Stimulated activated CD4-positive, alpha-beta T cell treated with anti-CD3 and anti-CD28 coated beads, Interleukin-4, amount 100 ng/mL, for 1 hour (primary cell): ENCODE results near the gene CORO7.
"Not testable (repeated sequence)": the region's sequence is repeated elsewhere in the genome, so short reads cannot be mapped to it uniquely, and the experiment has no call there.

Source experiments
- DNase-seq: peaks from one replicate; pipeline ENCODE4 v3.0.0-alpha.2; 2020

Gene CORO7

DNA sequence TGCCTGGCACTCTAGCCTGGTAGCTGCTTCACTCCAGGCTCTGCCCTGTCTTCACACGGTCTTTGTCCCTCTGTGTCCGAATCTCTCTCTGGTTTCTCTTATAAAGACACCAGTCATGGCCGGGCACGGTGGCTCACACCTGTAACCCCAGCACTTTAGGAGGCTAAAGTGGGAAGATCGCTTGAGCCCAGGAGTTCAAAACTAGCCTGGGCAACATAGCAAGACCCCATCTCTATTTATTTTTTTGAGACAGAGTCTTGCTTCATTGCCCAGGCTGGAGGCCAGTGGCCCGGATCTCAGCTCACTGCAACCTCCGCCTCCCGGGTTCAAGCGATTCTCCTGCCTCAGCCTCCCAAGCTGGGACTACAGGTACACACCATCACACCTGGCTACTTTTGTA lies 82.7 kb downstream of the CORO7 start:
- not testable (repeated sequence) for DNase-seq

DNA sequence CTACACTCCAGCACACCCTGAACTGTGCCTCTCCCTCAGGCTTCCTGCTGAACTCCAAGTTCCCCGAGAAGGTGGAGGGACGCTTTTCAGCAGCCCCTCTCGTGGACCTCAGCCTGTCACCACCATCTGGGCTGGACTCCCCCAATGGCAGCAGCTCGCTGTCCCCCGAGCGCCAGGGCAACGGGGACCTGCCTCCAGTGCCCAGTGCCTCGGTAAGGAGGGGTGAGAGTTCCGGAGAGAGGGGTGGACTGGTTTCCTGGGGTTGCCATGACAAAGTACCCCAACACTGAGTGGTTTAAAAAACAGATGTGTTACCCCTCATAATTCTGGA lies 83.1 kb downstream of the CORO7 start:
- DNase-seq = no peak

DNA sequence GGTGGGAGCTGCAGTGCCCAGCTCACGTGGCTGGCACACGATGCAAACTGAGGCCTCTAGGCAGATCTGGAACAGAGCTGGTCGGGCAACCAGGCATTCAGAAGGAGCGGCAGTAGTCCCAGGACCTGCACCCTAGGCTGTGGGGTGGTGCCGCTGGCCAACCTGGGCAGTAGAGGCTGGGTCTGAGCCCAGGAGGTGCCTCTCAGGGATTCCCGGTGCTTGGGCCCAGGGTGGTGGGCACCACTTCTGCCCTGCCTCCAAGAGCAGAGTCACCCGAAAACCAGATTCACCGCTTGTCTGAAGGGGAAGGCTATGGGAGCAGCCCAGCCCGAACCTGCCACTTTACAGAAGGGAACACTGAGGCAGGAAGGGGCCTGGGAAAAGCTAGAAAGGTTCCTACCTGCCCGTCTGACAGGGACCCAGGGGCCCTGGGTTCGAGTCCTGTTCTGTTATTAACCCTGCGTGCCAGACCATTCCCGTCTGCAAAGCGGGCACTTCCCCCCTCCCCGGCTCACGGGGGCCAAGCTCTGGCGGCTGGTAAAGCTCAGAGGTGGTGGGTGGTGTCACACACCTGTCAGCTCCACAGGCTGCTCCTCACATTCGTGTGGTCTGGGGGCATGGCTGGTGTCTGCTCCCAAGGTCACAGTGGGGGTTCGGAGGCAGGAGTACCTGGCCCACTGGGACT lies 83.6 kb downstream of the CORO7 start:
- DNase-seq = no peak

DNA sequence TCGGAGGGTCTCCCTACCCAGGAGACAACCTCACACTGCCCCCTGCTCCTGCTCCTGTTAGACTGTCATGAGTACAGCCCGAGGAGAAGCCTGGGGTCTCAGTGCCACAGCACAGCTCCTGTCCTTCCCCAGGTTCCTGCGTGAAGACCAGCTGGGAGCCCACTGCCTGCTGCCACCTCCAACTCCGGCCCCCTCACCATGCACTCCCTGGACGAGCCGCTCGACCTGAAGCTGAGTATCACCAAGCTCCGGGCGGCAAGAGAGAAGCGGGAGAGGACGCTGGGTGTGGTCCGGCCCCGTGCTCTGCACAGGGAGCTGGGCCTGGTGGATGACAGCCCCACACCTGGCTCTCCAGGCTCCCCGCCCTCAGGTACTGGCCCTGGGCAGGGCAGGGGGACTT lies 84.3 kb downstream of the CORO7 start:
- no peak for DNase-seq

DNA sequence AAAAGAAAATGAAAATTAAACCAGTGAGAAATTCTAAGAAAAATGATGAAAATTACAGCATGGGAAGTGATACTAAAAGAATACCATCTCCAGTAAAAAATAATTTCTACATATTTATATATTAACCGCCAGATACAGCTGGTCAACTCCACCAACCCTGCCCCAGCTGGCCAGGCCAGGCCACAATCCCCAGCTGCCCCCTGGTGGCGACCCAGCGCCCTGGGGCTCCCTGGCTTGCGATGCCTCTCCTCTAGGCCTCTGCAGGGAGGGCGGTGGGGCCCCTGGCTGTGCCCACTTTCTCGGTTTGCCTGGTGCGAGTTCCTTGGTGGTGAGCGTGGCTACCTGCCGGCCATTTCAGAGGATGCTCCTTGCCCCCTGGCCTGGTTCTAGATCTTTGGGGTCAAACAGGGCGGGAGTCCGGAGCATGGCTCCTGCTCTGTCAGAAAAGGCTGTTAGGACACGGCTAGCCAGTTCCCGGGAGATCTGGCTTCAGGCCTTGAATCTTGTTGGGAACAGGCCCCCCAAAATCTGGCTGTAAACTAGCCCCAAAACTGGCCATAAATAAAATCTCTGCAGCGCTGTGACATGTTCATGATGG lies 86.0 kb downstream of the CORO7 start:
- peak; percentile 77 for DNase-seq

DNA sequence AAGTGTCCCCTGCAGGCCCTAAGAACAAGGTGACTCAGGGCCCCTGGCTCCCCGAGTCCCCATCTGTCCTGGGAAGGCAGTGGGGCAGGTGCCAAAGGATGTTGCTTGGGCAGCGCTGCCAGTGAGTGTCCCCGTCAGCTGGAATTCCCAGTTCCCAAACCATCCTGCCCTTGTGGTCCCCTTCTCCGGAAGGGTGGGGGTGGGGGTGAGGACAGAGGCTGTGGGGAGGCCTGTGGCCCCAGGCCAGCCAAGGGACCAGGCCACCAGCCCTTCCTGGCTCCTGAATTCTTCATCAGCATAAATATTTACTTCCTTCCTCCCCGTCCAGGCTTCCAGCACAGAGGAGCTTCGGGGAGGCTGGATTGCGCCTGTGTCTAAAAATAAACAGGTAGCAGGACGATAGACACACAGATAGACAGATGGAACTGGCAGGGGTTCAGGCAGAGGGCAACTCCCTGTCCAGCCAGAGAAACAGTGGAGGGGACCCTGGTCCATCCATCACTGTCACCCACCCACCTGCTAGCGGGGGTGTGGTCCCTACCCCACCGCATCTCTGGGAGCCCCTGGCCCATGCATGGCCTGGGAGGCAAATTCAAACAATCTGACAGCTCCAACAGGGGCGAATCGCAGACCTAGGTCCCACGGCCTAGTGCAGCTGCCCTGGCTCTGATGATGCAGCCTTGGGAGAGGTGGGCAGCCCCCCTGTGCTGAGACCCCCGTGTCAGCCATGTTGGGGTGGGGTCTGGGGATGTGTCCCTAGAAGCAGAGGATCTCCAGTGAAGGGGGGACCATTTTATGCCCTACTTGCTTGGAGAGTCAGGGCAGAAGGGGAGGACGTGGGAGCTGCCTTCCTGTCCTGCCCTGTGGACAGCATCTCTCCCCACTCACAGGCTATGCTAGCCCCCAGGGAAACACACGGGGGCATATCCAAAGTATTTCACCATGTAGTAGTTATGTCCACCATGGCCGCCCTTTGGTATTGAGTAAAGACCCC lies 87.3 kb downstream of the CORO7 start:
- no peak for DNase-seq

DNA sequence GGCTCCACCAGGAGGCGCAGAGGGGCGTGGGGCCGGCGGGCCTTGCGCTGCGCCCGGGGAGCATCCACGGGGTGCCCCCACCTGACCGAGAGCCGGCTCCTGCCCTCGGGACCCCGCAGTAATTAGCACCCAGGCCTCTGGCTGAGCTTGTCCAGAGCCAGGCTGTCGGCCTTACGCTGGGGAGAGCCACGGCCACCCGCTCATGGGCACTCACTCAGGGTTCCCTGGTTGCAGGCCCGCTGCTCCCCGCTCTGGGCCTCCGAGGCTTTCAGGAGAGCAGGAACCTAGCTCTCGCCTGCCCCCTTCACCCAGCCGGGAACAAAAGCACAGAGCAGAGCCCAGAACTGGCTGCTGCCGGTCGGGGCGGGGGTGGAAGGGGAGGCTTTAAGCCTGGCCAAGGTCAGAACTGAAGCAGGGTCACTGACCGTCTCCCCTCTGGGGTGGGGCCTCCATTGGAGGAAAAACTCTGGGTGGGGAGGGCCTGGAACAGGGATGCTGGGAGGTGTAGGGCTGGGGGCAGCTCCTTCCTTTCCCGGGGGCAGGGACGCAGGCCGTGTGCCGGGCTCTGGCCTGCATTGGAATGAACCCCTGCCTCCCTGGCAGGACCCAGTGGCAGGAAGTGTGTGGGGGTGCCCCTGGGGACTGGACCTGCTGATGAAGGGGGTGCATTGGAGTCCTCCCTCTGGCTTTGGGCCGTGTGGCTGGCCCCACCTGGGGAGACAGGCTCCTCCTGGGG lies 88.2 kb downstream of the CORO7 start:
- DNase-seq = peak; percentile 66

DNA sequence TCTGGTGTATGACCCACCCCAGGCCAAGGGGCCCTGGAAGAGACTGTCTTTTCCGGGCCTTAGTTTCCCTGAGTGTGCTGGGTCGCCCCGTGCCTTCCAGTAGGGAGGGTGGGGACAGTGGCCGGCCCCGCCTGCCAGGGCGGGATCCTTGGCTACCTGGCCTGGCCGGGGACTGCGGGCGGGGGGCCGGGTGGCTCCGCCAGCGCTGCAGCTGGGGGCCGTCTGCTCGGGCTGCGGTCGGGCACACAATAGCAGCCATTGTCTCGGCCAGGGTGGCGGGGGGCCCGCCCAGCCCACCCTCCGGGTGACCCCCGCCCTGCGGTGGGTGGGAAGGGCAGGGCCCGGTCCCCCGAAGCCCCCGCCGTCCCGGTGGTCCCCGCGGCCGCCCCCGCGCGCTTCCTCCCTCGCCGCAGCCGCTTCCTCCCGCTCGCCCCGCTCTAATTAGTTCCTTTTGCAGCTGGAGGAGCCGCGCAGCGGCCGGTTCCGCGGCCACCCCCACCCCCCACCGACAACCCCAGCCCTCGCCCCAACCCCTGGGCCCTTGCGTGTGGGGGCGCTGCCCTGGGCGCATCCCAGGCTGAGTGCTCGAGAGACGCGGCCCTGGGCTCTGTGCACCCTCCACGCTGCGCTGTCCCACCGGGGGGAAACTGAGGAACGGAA lies 88.9 kb downstream of the CORO7 start:
- DNase-seq = no peak

DNA sequence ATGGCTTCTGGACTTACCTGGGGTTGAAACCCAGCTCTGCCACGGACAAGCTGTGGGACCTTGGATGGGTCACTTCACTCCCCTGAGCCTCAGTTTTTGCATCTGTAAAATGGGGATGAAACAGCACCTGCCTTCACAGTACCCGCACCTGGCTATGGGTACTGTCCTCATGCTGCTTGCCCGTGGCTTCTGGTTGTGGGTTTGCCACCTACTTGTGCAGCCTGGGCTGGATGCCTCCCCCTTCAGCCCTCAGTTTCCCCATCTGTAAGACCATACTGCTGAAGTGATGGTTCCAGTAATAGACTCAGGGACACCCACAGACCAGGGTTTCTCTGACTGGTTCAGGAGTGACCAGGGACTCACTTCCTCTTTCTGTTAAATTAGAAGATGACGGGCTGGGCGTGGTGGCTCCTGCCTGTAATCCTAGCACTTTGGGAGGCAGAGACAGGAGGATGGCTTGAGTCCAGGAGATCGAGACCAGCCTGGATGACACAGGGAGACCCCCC lies 91.1 kb downstream of the CORO7 start:
- no peak for DNase-seq

DNA sequence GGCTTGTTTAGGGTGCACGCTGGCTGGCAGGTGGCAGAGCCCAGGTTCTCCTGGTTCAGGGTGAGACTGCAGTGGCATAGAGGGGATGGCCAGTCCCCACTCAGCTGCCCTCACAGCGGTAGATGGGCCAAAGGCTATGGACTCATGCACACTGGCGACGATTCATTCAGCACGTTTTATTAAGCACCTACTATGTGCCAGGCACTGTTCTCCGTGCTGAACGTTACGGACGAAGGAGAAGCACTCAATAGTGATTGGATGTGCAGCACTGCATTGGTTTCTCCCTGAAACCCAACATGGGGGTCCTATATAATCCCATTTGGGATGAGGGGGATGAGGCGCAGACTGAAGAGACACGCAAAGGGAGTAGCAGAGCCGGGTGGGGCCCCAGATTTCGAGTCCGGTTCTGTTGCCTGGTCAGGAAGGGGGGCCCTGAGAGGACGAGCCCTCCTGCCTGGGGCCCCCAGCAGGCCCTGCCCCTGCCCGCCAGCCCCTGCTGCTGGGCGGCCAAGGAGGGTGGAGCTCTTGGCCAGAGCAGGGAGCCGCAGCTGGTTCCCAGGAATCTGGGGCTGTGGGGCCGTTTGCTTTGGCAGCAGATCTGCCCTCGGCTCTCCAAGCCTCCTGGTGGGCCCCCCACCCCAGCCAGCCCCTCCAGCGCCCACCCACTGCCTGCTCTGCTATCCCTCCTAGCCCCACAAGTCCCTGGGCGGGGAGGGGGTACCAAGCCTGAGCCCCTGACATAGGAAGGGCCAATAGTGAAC lies 91.7 kb downstream of the CORO7 start:
- no peak for DNase-seq

DNA sequence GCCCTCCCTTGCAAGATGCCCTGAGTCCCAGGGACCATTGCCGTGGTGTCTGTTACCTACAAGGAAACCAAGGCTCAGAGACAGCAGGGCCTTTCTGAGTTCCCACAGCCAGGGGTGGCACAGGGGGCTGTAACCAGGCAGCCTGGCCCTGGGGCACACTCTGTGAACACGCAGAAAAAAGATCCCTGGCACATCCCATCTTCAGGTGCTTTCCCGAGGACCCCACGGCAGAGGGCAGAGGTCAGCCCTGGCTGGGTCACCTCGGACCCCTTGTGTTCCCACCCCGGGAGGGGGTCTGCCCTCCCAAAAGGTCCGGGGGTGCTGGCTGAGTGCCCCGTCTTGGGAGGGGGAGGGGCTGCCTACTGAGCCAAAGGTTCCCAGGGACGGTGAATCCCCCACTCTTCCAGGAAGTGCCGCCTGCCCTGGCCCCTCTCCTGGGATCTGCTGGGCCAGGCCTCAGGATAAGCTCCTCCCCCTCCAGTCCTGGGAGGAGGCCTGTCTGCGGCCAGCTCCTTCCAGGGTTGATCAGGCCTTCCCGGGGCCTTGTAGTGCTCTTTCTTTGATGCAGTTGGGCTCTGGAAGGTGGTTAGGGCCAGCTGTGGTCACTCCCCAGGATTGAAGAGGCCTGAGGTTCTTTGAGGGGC lies 92.4 kb downstream of the CORO7 start:
- no peak for DNase-seq

DNA sequence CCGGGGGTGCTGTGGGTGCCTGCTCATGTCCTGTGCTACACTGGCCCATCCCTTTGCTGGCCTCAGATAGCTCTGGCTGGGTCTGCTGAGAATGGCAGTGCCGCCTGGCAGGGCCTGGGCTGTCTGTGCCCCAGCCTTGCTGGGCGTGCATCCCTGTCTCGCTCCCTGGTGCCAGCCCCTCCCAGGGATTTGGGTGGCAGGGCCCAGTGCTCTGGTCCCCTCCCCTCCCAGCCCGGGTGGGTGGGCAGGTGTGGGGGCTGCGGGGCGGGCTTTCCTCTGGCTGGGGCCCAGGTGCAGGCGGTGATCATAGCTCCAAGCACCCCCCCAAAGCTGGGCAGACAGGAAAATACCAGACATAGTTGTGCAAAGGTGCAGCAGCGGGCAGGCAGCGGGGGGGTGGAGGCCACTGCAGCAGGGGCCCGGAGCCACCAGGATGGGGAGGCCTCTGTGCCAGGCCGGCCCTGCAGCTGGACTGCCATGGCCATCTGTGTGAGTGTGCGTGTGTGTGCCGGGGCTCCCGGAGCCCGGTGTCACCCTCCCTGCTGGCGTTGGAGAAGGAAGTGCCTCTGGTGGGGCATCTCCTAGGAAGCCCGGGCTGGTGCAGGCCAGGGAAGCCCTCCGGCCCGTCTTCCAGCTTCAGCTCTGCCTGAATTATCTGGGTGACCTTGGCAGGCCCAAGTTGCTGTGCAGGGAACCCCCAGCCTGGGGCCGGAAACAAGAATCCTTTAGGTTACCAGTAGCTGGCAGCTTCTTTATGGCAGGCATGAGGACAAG lies 93.1 kb downstream of the CORO7 start:
- no peak for DNase-seq

DNA sequence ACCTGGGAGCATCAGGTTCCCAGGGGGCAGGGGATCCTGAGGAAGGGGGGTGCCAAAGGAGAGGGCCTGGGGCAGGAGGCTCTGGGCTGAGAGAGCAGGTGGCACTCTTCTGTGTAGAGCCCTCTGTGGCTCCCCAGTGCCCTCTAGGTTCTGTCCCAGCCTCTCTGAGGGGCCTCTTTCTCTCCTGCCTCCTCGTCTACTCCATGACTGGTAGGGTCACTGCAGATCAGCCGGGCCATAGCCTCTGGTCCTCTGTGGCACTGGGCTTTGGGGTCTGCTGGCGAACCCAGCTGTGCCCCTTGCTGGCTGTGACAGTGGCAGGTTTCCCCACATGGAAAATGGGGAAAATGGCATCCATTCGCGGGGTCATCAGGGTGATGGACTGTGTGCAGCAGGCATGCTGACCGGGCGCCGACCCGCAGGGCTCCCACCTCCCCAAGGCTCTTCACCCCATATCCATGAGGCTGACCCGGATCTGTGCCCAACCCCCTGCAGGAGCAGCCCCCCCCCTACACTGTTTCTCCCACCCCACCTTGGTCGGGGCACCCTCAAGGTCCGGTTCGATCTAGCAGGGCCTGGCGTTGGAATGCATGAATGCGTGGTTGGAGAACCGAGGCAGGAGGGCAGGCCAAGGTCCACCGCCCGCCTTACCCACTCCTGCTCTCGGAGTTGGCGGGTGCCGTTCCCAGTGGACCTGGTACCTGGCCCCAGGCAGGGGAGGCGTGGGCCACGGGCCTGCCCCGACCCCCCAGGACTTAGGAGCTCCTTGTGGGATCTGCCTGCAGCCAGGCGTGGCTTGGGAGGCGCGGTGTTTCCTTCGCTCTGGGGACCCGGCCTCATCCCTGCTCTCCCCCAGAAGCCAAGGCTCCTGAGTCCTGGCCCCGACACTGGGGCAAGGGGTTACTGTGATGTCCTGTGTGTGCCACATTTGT lies 94.0 kb downstream of the CORO7 start:
- DNase-seq = no peak

DNA sequence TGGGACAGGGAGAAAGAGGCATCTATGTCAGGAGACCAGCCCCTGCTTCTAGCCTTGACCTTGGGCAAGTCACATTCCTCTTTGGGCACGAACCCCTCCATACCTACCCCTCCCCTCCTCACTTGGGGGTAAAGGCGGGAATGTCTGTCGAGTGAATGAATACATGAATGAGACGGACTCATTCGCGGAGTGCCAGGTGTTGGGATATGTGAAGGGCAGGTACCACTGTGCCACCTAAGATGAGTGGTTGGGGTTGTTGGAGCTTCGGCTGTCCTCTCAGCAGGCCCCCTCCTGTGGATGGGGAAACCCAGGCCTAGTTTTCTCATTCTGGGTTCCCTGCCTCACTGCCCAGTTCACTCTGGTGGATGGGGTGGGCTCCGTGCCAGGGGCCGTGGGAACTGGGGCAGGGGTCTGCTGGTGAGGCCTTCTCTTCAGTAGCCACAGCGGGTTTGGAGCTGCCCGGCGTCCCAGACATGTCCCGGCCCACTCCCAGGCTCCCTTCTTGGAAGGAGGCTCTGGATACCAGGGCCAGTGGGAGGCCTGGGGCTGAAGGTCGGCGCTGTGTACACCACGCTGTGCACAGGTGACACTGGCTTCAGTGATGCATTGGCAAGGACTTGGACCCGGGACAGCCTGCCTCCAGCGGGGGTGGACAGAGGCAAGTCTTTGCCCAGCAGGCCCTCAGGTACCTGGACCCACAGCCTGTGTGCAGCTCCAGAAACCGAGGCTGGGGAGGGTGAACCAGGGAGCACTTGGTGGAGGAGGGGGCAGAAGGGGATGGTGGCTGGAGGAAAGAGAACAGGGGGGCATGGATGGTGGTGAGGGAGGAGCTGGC lies 94.9 kb downstream of the CORO7 start:
- no peak for DNase-seq

DNA sequence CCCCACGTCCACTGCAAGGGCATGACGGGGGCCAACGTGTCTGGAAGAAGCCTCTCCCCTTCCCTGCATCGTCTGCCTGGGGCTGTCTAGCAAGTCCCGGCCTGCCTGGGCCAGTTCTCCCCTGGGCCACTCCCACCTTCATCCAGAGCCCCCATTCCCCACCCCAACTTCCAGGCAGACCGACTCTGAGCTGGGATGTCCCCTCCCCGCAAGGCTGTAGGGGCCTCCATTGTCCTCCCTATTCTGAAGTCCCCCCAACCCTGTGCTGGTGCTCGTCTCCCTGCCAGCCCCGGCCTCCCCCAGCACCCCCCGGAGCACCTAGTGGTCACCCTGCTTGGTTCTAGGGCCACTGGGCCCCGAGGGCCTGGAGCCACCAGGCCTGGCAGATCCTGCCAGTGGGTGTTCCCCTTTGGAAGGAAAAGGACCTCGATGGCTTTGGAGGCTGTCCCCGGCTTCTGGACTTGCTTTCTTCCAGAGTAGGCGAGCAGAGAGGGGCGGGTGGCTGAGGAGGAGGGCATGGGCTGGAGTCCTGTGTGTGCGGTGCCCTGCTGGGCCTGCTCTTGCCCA lies 95.7 kb downstream of the CORO7 start:
- no peak for DNase-seq

DNA sequence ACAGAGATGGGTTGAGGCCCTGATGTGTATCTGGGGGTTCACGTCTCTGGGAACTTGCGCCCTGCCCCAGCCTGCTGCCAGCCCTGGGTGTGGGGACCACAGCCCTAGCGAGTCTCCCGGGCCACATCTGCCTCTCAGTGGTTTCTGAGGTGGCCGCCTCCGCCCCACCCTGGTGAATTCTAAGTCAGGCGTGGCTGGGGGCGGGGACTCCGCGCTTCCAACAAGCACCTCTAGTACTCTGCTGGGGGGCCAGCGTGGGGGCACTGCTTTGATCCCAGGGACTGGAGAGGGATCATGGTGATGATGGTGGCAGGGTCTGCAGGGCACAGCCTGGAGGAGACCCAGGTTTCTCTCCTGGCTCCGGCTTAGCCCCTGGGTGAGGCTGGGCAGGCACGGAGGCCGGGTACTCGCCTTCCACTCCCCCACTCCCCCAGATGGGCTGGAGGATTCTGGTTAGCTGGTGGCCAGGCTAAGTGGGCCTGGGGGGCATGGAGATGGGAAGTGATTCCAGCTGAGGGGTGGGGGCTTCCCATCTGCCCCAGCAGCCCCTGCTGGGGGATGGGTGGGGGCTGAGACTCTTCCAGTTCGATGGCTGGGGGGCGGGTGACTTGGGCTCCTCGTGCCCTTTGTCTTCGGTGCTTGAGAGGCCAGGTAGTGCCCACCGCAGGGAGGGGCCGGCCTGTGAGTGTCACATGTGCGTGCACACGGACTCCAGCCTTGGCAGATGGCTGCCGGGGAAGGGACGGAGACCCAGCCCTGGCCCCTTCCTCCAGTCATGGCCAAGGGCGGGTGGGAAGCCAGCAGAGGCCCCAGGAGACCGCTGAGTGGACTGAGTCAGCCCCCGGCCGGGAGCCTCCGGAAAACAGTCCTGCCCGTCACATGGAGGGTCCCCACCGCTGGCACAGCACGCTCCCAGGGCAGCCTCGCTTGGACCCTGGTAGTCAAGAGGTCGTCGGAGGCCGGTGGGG lies 96.7 kb downstream of the CORO7 start:
- peak; percentile 51 for DNase-seq

DNA sequence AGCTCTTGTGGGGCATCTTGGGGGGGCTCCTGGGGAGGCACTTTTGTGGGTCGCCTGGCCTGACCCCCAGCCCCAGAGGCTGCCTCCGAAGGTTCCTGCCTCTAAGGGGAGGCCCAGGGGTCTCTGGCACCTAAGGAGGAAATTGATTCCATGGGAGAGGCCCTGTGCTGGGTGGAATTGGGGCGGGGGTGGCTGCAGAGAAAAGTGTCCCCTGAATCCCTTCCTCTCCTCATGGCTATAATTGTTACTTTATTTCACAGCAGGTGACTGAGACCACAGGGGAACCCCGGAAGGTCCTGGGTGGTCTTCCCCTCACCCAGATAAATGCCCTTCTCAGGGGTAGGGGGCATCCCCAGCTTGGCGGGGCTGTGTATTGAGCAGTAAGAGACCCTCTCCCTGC lies 97.4 kb downstream of the CORO7 start:
- DNase-seq = no peak
